SJCRH30 (cell line): Measurements from ENCODE around the gene PFN1. TPM values are rescaled to one million over a fixed set of nuclear protein-coding genes. Genes with fewer than 3 reads are reported as not detected.
"Not testable (repeated sequence)": the region's sequence is repeated elsewhere in the genome, so short reads cannot be mapped to it uniquely, and the experiment has no call there.

ENCODE experiments used
- DNase-seq, 2 experiments: peaks; one replicate each; pipeline ENCODE4 v3.0.0-alpha.2; 2015 to 2020
- H3K27ac ChIP-seq: fragments of 250-450 bp; sonication (Bioruptor Pico); 2 replicates; pipeline ENCODE4 v1.5.1; 2020; ENCODE audit warnings: mild to moderate bottlenecking, moderate library complexity
- H3K27me3 ChIP-seq: fragments of 250-450 bp; sonication (Bioruptor Pico); 2 replicates; pipeline ENCODE4 v1.5.1; 2020; ENCODE audit warnings: mild to moderate bottlenecking, moderate library complexity
- H3K36me3 ChIP-seq: fragments of 250-450 bp; sonication (Bioruptor Pico); 2 replicates; pipeline ENCODE4 v1.5.1; 2020; ENCODE audit warnings: mild to moderate bottlenecking, moderate library complexity
- H3K4me1 ChIP-seq: fragments of 250-450 bp; sonication (Bioruptor Pico); 2 replicates; pipeline ENCODE4 v1.5.1; 2020; ENCODE audit warnings: mild to moderate bottlenecking, moderate library complexity
- H3K4me3 ChIP-seq: fragments of 250-450 bp; sonication (Bioruptor Pico); 2 replicates; pipeline ENCODE4 v1.5.1; 2020; ENCODE audit warnings: mild to moderate bottlenecking, moderate library complexity
- H3K9me3 ChIP-seq: fragments of 250-450 bp; sonication (Bioruptor Pico); replicated peaks from 2 replicates; pipeline ENCODE4 v1.5.1; 2020; ENCODE audit warnings: mild to moderate bottlenecking, moderate library complexity
- total RNA-seq: library from RNA; depleted of rRNA; stranded (reverse); fragments of >200 nt; shearing (Covaris generic); gene quantifications from 2 replicates; pipeline ENCODE4 v1.2.3, GENCODE V29; 2014

PFN1 gene
- total RNA-seq, 1 experiment from 2014 or later = 1,061 TPM

DNA sequence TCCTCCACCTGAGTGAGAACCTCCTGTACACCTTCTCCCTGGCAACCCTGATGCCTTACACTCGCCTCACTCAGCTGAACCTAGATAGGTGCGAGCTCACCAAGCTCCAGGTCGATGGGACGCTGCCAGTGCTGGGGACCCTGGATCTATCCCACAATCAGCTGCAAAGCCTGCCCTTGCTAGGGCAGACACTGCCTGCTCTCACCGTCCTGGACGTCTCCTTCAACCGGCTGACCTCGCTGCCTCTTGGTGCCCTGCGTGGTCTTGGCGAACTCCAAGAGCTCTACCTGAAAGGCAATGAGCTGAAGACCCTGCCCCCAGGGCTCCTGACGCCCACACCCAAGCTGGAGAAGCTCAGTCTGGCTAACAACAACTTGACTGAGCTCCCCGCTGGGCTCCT lies 15.6 kb downstream of the PFN1 start:
- Histone ChIP-seq H3K27ac (no peak overlapping the region), H3K4me3 (no peak overlapping the region), H3K27me3 (no peaks in the 10 kb centered on the region), H3K9me3 (no peaks in the 10 kb centered on the region), H3K4me1 (no peaks in the 10 kb centered on the region), H3K36me3 (peaks cover 4% of the 10 kb centered on the region; the same call in 1 of the 2 replicates)
- no peak for DNase-seq

GRCh38 chr17:4931963-4932362 lies 16.4 kb downstream of the PFN1 start, which contains the start of gene GP1BA:
Gene GP1BA, plus strand, starts transcription at chr17:4932277. Its CDS starts 328 bp downstream, at chr17:4932605.
- no peaks in the 10 kb centered on the region for H3K36me3 ChIP-seq
- DNase-seq = no peak
- no peak within 1 kb of the TSS for H3K4me3 ChIP-seq
- no peaks in the 10 kb centered on the region for H3K4me1 ChIP-seq
- no peaks in the 10 kb centered on the region for H3K9me3 ChIP-seq
- H3K27ac ChIP-seq = no peak within 1 kb of the TSS
- no peaks in the 10 kb centered on the region for H3K27me3 ChIP-seq

- Histone ChIP-seq H3K4me3 (no peak overlapping the region), H3K4me1 (no peaks in the 10 kb centered on the region), H3K27ac (no peak overlapping the region), H3K36me3 (no peaks in the 10 kb centered on the region), H3K27me3 (no peaks in the 10 kb centered on the region), H3K9me3 (no peaks in the 10 kb centered on the region)
- no peak for DNase-seq
These were observed 19.4 kb downstream of the PFN1 start for GRCh38 chr17:4928881-4929280.

- not testable (repeated sequence) for H3K27me3 ChIP-seq, H3K4me3 ChIP-seq, H3K4me1 ChIP-seq, H3K36me3 ChIP-seq, DNase-seq, H3K27ac ChIP-seq, H3K9me3 ChIP-seq
These were observed 21.6 kb downstream of the PFN1 start for GRCh38 chr17:4926577-4927335.

- no peak overlapping the region for H3K27ac ChIP-seq
- H3K4me3 ChIP-seq = no peak overlapping the region
- H3K9me3 ChIP-seq = no peaks in the 10 kb centered on the region
- no peaks in the 10 kb centered on the region for H3K36me3 ChIP-seq
- no peaks in the 10 kb centered on the region for H3K4me1 ChIP-seq
- DNase-seq = no peak
- H3K27me3 ChIP-seq = no peaks in the 10 kb centered on the region
These were observed 27.0 kb downstream of the PFN1 start for GRCh38 chr17:4921320-4921719.

DNA sequence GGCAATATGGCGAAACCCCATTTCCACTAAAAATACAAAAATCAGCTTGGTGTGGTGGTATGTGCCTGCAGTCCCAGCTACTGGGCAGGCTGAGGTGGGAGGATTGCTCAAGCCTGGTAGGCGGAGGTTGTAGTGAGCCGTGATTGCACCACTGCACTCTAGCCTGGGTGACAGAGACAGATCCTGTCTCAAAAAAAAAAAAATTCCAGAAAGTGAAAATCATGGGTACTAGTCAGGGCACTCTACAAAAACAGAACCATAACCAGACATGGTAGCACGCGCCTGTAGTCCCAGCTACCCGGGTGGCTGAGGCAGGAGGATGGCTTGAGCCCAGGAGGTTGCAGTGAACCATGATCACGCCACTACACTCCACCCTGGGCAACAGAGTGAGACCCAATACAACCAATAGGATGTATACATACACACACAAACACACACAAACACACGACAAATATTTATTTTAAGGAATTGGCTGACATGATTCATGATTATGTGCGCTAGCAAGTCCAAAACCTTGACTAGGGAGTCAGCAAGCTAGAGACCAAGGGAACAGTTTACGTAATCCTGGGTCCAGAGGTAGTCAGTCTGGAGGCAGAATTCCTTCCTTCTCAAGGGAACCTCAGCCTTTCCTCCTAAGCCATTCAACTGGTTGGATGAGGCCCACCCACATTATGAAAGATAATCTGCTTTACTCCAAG lies 27.8 kb downstream of the PFN1 start:
- no peak for DNase-seq
- no peaks in the 10 kb centered on the region for H3K36me3 ChIP-seq
- no peak overlapping the region for H3K4me3 ChIP-seq
- no peaks in the 10 kb centered on the region for H3K4me1 ChIP-seq
- no peaks in the 10 kb centered on the region for H3K9me3 ChIP-seq
- H3K27me3 ChIP-seq = no peaks in the 10 kb centered on the region
- no peak overlapping the region for H3K27ac ChIP-seq

- Histone ChIP-seq H3K27ac (no peak overlapping the region), H3K4me3 (no peak overlapping the region), H3K4me1 (no peaks in the 10 kb centered on the region), H3K27me3 (no peaks in the 10 kb centered on the region), H3K9me3 (no peaks in the 10 kb centered on the region), H3K36me3 (no peaks in the 10 kb centered on the region)
- DNase-seq = peak in 1 of 2 experiments; percentile 33
These were observed 28.8 kb downstream of the PFN1 start for GRCh38 chr17:4919511-4920047.

DNA sequence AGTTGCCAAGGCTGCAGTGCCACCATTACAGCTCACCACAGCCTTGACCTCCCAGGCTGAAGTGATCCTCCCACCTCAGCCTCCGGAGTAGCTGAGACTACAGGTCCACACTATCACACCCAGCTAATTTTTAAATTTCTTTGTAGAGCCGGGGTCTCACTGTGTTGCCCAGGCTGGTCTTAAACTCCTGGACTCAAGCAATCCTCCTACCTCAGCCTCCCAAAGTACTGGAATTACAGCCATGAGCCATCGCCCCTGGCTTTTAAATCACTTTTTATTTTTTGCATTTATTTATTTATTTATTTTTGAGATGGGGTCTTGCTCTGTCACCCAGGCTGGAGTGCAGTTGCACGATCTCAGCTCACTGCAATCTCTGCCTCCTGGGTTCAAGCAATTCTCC lies 33.8 kb downstream of the PFN1 start:
- not testable (repeated sequence) for H3K27ac ChIP-seq, H3K27me3 ChIP-seq, DNase-seq, H3K36me3 ChIP-seq, H3K4me1 ChIP-seq, H3K9me3 ChIP-seq, H3K4me3 ChIP-seq

DNA sequence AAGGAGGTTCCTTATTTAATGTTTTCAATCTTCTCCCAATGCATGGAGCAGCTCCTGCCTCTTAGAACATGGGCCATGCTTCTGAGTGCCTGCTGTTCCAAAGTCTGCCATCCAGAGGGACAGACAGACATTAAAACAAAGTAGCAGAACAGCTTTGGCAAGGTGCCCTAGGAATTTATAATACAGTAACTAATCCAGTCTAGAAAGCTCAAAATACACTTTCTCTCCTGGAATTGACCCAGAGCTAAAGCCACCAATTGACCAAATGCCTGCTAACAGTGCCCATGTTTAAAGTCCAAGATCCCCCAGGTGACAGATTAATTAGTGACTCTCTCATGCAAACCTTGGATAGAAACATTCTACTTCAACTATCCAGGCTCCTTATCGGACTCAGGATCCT lies 34.3 kb downstream of the PFN1 start:
- H3K27me3 ChIP-seq = no peaks in the 10 kb centered on the region
- no peaks in the 10 kb centered on the region for H3K4me1 ChIP-seq
- no peak overlapping the region for H3K4me3 ChIP-seq
- DNase-seq = no peak
- no peak overlapping the region for H3K27ac ChIP-seq
- no peaks in the 10 kb centered on the region for H3K9me3 ChIP-seq
- no peaks in the 10 kb centered on the region for H3K36me3 ChIP-seq

GRCh38 chr17:4908711-4909496 lies 39.4 kb downstream of the PFN1 start:
- no peaks in the 10 kb centered on the region for H3K9me3 ChIP-seq
- H3K4me1 ChIP-seq = peaks cover 8% of the 10 kb centered on the region
- peak overlapping the region; percentile 47 for H3K27ac ChIP-seq
- no peaks in the 10 kb centered on the region for H3K27me3 ChIP-seq
- peak; percentile 88 to 91 for DNase-seq
- peak overlapping the region; percentile 19 for H3K4me3 ChIP-seq
- no peaks in the 10 kb centered on the region for H3K36me3 ChIP-seq

- Histone ChIP-seq H3K27ac (peak overlapping the region; percentile 47), H3K27me3 (no peaks in the 10 kb centered on the region), H3K9me3 (no peaks in the 10 kb centered on the region), H3K36me3 (no peaks in the 10 kb centered on the region), H3K4me3 (peak overlapping the region; percentile 19), H3K4me1 (peaks cover 9% of the 10 kb centered on the region)
- peak; percentile 55 to 70 for DNase-seq
These were observed 40.0 kb downstream of the PFN1 start for GRCh38 chr17:4908301-4908700.

DNA sequence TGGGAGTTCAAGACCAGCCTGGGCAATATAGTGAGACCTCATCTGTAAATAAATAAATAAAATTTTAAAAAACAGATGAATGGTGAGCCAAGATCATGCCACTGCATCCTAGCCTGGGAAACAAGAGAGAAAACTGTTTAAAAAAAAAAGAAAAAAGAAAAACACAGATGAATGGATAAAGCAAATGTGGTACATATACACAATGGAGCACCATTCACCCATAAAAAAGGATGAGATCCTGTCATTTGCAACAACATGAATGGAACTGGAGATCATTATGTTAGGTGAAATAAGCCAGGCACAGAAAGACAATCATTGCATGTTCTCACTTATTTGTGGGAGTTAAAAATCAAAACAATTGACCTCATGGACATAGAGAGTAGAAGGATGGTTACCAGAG lies 41.7 kb downstream of the PFN1 start:
- not testable (repeated sequence) for H3K4me3 ChIP-seq, DNase-seq, H3K9me3 ChIP-seq, H3K27ac ChIP-seq, H3K27me3 ChIP-seq, H3K36me3 ChIP-seq
- peaks cover 14% of the 10 kb centered on the region for H3K4me1 ChIP-seq

- Histone ChIP-seq H3K9me3 (no peaks in the 10 kb centered on the region), H3K27me3 (no peaks in the 10 kb centered on the region), H3K27ac (no peak within 1 kb of the TSS), H3K4me1 (peaks cover 8% of the 10 kb centered on the region), H3K36me3 (no peaks in the 10 kb centered on the region), H3K4me3 (no peak within 1 kb of the TSS)
- DNase-seq = peak; percentile 66 to 79
These were observed 45.1 kb downstream of the PFN1 start, which contains the start of gene CHRNE for GRCh38 chr17:4903051-4903818. Gene CHRNE, minus strand, starts transcription at chr17:4903098. Its CDS starts 35 bp downstream, at chr17:4903063.

- H3K9me3 ChIP-seq = no peaks in the 10 kb centered on the region
- H3K4me3 ChIP-seq = no peak overlapping the region
- no peaks in the 10 kb centered on the region for H3K27me3 ChIP-seq
- no peak overlapping the region for H3K27ac ChIP-seq
- no peaks in the 10 kb centered on the region for H3K36me3 ChIP-seq
- DNase-seq = no peak
- peaks cover 6% of the 10 kb centered on the region for H3K4me1 ChIP-seq
These were observed 45.8 kb downstream of the PFN1 start for GRCh38 chr17:4902540-4902939.
